Mucosa of descending colon (tissue), 3 donors: ENCODE data around the gene CTNNA3. TPM values are rescaled to one million over a fixed set of nuclear protein-coding genes. Genes with fewer than 3 reads are reported as not detected.

ENCODE experiments used
- ATAC-seq: fragments of 200-7000 bp; cut with Tn5 transposase; one replicate; pipeline ENCODE4 v1.9.1; 2020; ENCODE audit warnings: mild to moderate bottlenecking, moderate library complexity
- DNase-seq, 3 donors: peaks; one replicate each; pipeline ENCODE4 v3.0.0-alpha.2; 2020
- H3K36me3 ChIP-seq: fragments of 200-600 bp; one replicate; pipeline ENCODE4 v1.8.0; 2021; ENCODE audit warnings: low read depth, mild to moderate bottlenecking
- H3K4me1 ChIP-seq: fragments of 200-600 bp; one replicate; pipeline ENCODE4 v1.8.0; 2021; ENCODE audit warnings: low read depth, mild to moderate bottlenecking
- H3K4me3 ChIP-seq: fragments of 200-600 bp; one replicate; pipeline ENCODE4 v1.8.0; 2021; ENCODE audit warnings: mild to moderate bottlenecking
- H3K9me3 ChIP-seq: fragments of 200-600 bp; one replicate; pipeline ENCODE4 v1.8.0; 2021; ENCODE audit warnings: mild to moderate bottlenecking
- CTCF ChIP-seq: fragments of 200-600 bp; IDR thresholded peaks from one replicate; pipeline ENCODE4 v1.8.0; 2022; ENCODE audit warnings: antibody characterized with exemption, mild to moderate bottlenecking
- intact Hi-C, 2 donors: fragments of 100-400 bp; cut with DNase I in 1 of 2; cut with micrococcal nuclease in 1 of 2; formaldehyde crosslinking; loops; one replicate each; pipeline versions ENCODE4 v1.11.0 to v1.11.1; 2022; cut with DNase I, micrococcal nuclease
- total RNA-seq, 3 donors: library from RNA; stranded (reverse); fragmentation: NEBNext Ultra II Directional in 2 of 3; extraction: Animal tissue kit (Norgen Biotek cat#: 25700) in 2 of 3; gene quantifications; one replicate each; pipeline versions ENCODE4 v1.2.1 to v1.2.4, GENCODE V29; 2021 to 2023
- donor health status: DM: no; HTN: no; CAD: no; lungs with moderate emphysema.
- donor health status: DM: no; HTN: no; CAD: no.
- donor health status: DM: no; HTN: yes; CAD: no.

Gene CTNNA3
- total RNA-seq, 3 donors from 2014 or later = 0.52 to 7.5 (median 0.70) TPM

GRCh38 chr10:65964205-65964604 lies 1731.8 kb downstream of the CTNNA3 start:
- intact Hi-C loops = no loop called here
- H3K4me1 ChIP-seq = no peaks in the 10 kb centered on the region
- H3K9me3 ChIP-seq = peaks cover under 1% of the 10 kb centered on the region
- H3K4me3 ChIP-seq = no peak overlapping the region
- H3K36me3 ChIP-seq = no peaks in the 10 kb centered on the region
- no peak for DNase-seq
- no peak for ATAC-seq
- TF ChIP-seq CTCF = no peak

- ATAC-seq (no peak), DNase-seq (no peak)
- TF ChIP-seq CTCF = no peak
- Histone ChIP-seq H3K36me3 (no peaks in the 10 kb centered on the region), H3K4me1 (no peaks in the 10 kb centered on the region), H3K4me3 (no peak overlapping the region), H3K9me3 (no peaks in the 10 kb centered on the region)
- intact Hi-C loops = no loop called here
Observed at GRCh38 chr10:65952086-65952485, 1743.9 kb downstream of the CTNNA3 start.

DNA sequence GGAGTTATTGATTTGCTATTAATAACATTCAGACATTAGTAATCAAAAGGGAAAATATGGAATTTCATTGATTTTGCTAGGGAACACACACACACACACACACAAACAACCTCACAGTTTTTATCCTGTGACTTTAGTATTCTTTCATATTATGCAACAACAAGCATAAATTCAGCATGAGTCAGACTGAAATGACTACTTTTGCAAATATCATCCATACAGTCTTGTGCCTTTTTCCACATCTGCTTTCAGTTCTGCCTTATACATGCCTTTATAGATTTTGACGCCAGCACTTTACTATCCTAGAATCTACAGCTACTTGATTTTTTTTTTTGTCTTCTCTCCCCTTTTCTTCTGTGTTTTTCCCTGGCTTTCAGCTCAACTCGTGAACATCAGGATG lies 1745.9 kb downstream of the CTNNA3 start:
- ATAC-seq (no peak), DNase-seq (no peak)
- no peaks in the 10 kb centered on the region for H3K9me3 ChIP-seq
- no peak overlapping the region for H3K4me3 ChIP-seq
- TF ChIP-seq CTCF = no peak
- H3K36me3 ChIP-seq = no peaks in the 10 kb centered on the region
- intact Hi-C loops = no loop called here
- H3K4me1 ChIP-seq = no peaks in the 10 kb centered on the region

- H3K4me1 ChIP-seq = no peaks in the 10 kb centered on the region
- no peak for DNase-seq
- no peaks in the 10 kb centered on the region for H3K36me3 ChIP-seq
- intact Hi-C loops = no loop called here
- no peak for ATAC-seq
- H3K9me3 ChIP-seq = no peaks in the 10 kb centered on the region
- no peak overlapping the region for H3K4me3 ChIP-seq
- no peak for TF ChIP-seq CTCF
Observed at GRCh38 chr10:65949526-65949925, 1746.5 kb downstream of the CTNNA3 start.

- TF ChIP-seq CTCF = no peak
- Histone ChIP-seq H3K9me3 (no peaks in the 10 kb centered on the region), H3K4me3 (no peak overlapping the region), H3K36me3 (no peaks in the 10 kb centered on the region), H3K4me1 (no peaks in the 10 kb centered on the region)
- intact Hi-C loops = no loop called here
- no peak for DNase-seq
- no peak for ATAC-seq
Observed at GRCh38 chr10:65945061-65945460, 1750.9 kb downstream of the CTNNA3 start.

GRCh38 chr10:65943451-65943850 lies 1752.5 kb downstream of the CTNNA3 start:
- Histone ChIP-seq H3K9me3 (no peaks in the 10 kb centered on the region), H3K4me1 (no peaks in the 10 kb centered on the region), H3K36me3 (no peaks in the 10 kb centered on the region), H3K4me3 (no peak overlapping the region)
- intact Hi-C loops = no loop called here
- DNase-seq (no peak), ATAC-seq (no peak)
- no peak for TF ChIP-seq CTCF
